CD14-positive monocyte (primary cell): ENCODE measurements around the gene FCHO1. TPM values are rescaled to one million over a fixed set of nuclear protein-coding genes. Genes with fewer than 3 reads are reported as not detected.

Experiments
- DNase-seq, 3 donors: peaks; one replicate each; pipeline ENCODE4 v3.0.0-alpha.2; 2011 to 2022
- H2AFZ ChIP-seq: 2 replicates; pipeline ENCODE4 v1.6.0; 2012; ENCODE audit warnings: mild to moderate bottlenecking, low read depth, low read length, inconsistent platforms; ENCODE audit not compliant: insufficient read depth, poor library complexity, severe bottlenecking
- H3K27ac ChIP-seq, 2 donors: 1 replicate in 1 of 2; 2 replicates in 1 of 2; pipeline ENCODE4 v1.5.1; 2012 to 2013; ENCODE audit warnings: low read length in 2 of 2, control low read depth in 1 of 2, inconsistent platforms in 1 of 2, low read depth in 1 of 2, mild to moderate bottlenecking in 1 of 2
- H3K27me3 ChIP-seq, 2 donors: one replicate each; pipeline versions ENCODE4 v1.6.0 to v1.6.1; 2011 to 2013; ENCODE audit warnings: low read length in 2 of 2; ENCODE audit not compliant: control insufficient read depth in 2 of 2, insufficient read depth in 2 of 2
- H3K36me3 ChIP-seq, 2 donors: replicated peaks in 1 of 2; 1 replicate in 1 of 2; 2 replicates in 1 of 2; pipeline versions ENCODE4 v1.5.1 to v1.6.1; 2012 to 2013; ENCODE audit warnings: low read length in 2 of 2, control low read depth in 1 of 2, inconsistent platforms in 1 of 2, mild to moderate bottlenecking in 1 of 2; ENCODE audit not compliant: insufficient read depth in 2 of 2, control insufficient read depth in 1 of 2
- H3K4me1 ChIP-seq, 2 donors: 1 replicate in 1 of 2; 2 replicates in 1 of 2; pipeline versions ENCODE4 v1.5.1 to v1.6.1; 2012 to 2013; ENCODE audit warnings: low read length in 2 of 2, control low read depth in 1 of 2, inconsistent platforms in 1 of 2, mild to moderate bottlenecking in 1 of 2, moderate library complexity in 1 of 2; ENCODE audit not compliant: insufficient read depth in 2 of 2, control insufficient read depth in 1 of 2
- H3K4me2 ChIP-seq: replicated peaks from 2 replicates; pipeline ENCODE3; 2012; ENCODE audit warnings: low read length, moderate library complexity, mild to moderate bottlenecking; ENCODE audit not compliant: poor library complexity, severe bottlenecking; ENCODE audit errors: extremely low read depth
- H3K4me3 ChIP-seq, 3 experiments: fragments of 200-600 bp in 1 of 3; sonication (generic) in 1 of 3; replicated peaks in 1 of 3; 1 replicate in 2 of 3; 2 replicates in 1 of 3; pipeline ENCODE4 v1.5.1; 2011 to 2013; ENCODE audit warnings: low read length in 3 of 3, mild to moderate bottlenecking in 3 of 3, control low read depth in 2 of 3, low read depth in 2 of 3, inconsistent platforms in 1 of 3, moderate library complexity in 1 of 3
- H3K79me2 ChIP-seq: 2 replicates; pipeline ENCODE4 v1.6.0; 2012; ENCODE audit warnings: mild to moderate bottlenecking, control low read depth, inconsistent platforms, low read length, moderate library complexity; ENCODE audit not compliant: insufficient read depth
- H3K9ac ChIP-seq: 2 replicates; pipeline ENCODE4 v1.6.0; 2017; ENCODE audit warnings: low read length, mild to moderate bottlenecking; ENCODE audit not compliant: insufficient read depth, poor library complexity, severe bottlenecking
- H3K9me3 ChIP-seq, 2 donors: replicated peaks in 1 of 2; 1 replicate in 1 of 2; 2 replicates in 1 of 2; pipeline versions ENCODE4 v1.5.1 to v1.6.1; 2012 to 2013; ENCODE audit warnings: low read length in 2 of 2, control low read depth in 1 of 2; ENCODE audit not compliant: control insufficient read depth in 1 of 2, insufficient read depth in 1 of 2
- H4K20me1 ChIP-seq: 2 replicates; pipeline ENCODE4 v1.6.0; 2012; ENCODE audit warnings: mild to moderate bottlenecking, low read length, control low read depth, moderate library complexity; ENCODE audit not compliant: insufficient read depth
- H3K27ac Mint-ChIP-seq, 7 donors: one replicate each; pipeline ENCODE4 v1.8.0; 2020; ENCODE audit warnings: mild to moderate bottlenecking in 7 of 7, mixed read lengths in 7 of 7, moderate library complexity in 6 of 7, inconsistent platforms in 2 of 7
- H3K27me3 Mint-ChIP-seq, 3 donors: one replicate each; pipeline ENCODE4 v1.8.0; 2021 to 2022; ENCODE audit warnings: low read depth in 3 of 3, mild to moderate bottlenecking in 3 of 3, mixed read lengths in 3 of 3, moderate library complexity in 3 of 3, inconsistent platforms in 1 of 3
- H3K36me3 Mint-ChIP-seq, 2 donors: one replicate each; pipeline ENCODE4 v1.8.0; 2020; ENCODE audit warnings: mixed read lengths in 2 of 2, inconsistent platforms in 1 of 2, mild to moderate bottlenecking in 1 of 2
- H3K4me1 Mint-ChIP-seq: one replicate; pipeline ENCODE4 v1.8.0; 2020; ENCODE audit warnings: mild to moderate bottlenecking, mixed read lengths
- H3K4me3 Mint-ChIP-seq, 2 donors: one replicate each; pipeline ENCODE4 v1.8.0; 2020; ENCODE audit warnings: mild to moderate bottlenecking in 2 of 2, mixed read lengths in 2 of 2, moderate library complexity in 1 of 2
- H3K9me3 Mint-ChIP-seq, 7 donors: one replicate each; pipeline ENCODE4 v1.8.0; 2020 to 2022; ENCODE audit warnings: mixed read lengths in 7 of 7, mild to moderate bottlenecking in 6 of 7, moderate library complexity in 6 of 7, inconsistent platforms in 2 of 7
- WGBS: methylation state at CpG from one replicate; pipeline ENCODE4 v1.1.5; 2013; ENCODE audit warnings: missing lambda C conversion rate; ENCODE audit not compliant: insufficient coverage; 5-methylcytosine and 5-hydroxymethylcytosine counted together
- intact Hi-C, 2 donors: fragments of 100-400 bp; cut with micrococcal nuclease; formaldehyde crosslinking; loops; one replicate each; pipeline versions ENCODE4 v1.15.0 to v1.15.1; 2023
- polyA plus RNA-seq, 3 donors: library from polyadenylated mRNA; depleted of rRNA in 1 of 3; unstranded in 2 of 3; stranded (reverse) in 1 of 3; fragments of 300-500 nt in 2 of 3; fragments of >200 nt in 1 of 3; fragmentation: Illumina TruSeq in 2 of 3; gene quantifications; 1 replicate in 2 of 3; 2 replicates in 1 of 3; pipeline ENCODE4 v1.2.3, GENCODE V29; 2012 to 2021
- TF ChIP-seq, protein P1 (sequence below): fragments of 200-600 bp; IDR thresholded peaks from one replicate; pipeline ENCODE4 v1.8.0; 2022; ENCODE audit warnings: antibody characterized with exemption, mild to moderate bottlenecking

Gene FCHO1
- polyA plus RNA-seq, 3 donors = 11.4 to 32.0 (median 13.4) TPM

DNA sequence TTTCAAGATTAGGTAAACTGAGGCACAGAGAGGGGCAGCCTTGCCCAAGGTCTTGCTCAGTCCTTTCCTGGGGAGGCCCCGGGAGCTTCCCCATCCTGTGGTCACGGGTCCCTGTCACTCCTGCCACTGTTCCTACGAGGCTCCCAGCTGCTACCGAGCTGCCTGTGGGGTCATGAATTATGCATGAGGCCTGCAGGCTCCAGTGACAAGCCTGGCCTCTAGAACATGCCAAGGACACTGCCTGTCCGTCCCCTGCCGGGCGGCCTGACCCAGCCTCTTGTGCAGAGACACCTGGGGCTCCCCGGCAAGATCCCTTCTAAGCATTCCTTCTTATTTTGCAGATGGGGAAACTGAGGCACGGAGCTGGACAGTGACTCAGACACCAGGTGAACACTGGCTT, 2.7 kb downstream of the FCHO1 start:
- no peak for DNase-seq
- peak overlapping the region; percentile 65 to 76 for H3K27ac ChIP-seq
- Mint-ChIP-seq H3K27me3 (peaks cover 0 to 2% (median 1%) of the 10 kb centered on the region in 3 donors), H3K36me3 (peaks cover 34 to 51% of the 10 kb centered on the region in 2 donors), H3K4me1 (peaks cover 58% of the 10 kb centered on the region), H3K4me3 (no peak overlapping the region), H3K27ac (peak overlapping the region; percentile 18 to 93 (median 90)), H3K9me3 (no peaks in the 10 kb centered on the region)
- peaks cover 64 to 72% of the 10 kb centered on the region in 2 donors for H3K4me1 ChIP-seq
- H3K4me2 ChIP-seq = peak overlapping the region; percentile 28
- H3K79me2 ChIP-seq = peaks cover 56% of the 10 kb centered on the region
- H3K9me3 ChIP-seq = no peaks in the 10 kb centered on the region
- H2AFZ ChIP-seq = no peak overlapping the region
- H4K20me1 ChIP-seq = peaks cover 8% of the 10 kb centered on the region
- no peak overlapping the region for H3K9ac ChIP-seq
- no peaks in the 10 kb centered on the region for H3K27me3 ChIP-seq
- WGBS = 53% methylated on average over 9 of the region's 9 CpGs
- H3K36me3 ChIP-seq = peaks cover 17 to 38% of the 10 kb centered on the region in 2 donors
- peak overlapping the region in 1 of 3 experiments; percentile 1 for H3K4me3 ChIP-seq
- TF ChIP-seq, protein P1, sequence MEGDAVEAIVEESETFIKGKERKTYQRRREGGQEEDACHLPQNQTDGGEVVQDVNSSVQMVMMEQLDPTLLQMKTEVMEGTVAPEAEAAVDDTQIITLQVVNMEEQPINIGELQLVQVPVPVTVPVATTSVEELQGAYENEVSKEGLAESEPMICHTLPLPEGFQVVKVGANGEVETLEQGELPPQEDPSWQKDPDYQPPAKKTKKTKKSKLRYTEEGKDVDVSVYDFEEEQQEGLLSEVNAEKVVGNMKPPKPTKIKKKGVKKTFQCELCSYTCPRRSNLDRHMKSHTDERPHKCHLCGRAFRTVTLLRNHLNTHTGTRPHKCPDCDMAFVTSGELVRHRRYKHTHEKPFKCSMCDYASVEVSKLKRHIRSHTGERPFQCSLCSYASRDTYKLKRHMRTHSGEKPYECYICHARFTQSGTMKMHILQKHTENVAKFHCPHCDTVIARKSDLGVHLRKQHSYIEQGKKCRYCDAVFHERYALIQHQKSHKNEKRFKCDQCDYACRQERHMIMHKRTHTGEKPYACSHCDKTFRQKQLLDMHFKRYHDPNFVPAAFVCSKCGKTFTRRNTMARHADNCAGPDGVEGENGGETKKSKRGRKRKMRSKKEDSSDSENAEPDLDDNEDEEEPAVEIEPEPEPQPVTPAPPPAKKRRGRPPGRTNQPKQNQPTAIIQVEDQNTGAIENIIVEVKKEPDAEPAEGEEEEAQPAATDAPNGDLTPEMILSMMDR = no peak
- intact Hi-C loops = no loop called here

DNA sequence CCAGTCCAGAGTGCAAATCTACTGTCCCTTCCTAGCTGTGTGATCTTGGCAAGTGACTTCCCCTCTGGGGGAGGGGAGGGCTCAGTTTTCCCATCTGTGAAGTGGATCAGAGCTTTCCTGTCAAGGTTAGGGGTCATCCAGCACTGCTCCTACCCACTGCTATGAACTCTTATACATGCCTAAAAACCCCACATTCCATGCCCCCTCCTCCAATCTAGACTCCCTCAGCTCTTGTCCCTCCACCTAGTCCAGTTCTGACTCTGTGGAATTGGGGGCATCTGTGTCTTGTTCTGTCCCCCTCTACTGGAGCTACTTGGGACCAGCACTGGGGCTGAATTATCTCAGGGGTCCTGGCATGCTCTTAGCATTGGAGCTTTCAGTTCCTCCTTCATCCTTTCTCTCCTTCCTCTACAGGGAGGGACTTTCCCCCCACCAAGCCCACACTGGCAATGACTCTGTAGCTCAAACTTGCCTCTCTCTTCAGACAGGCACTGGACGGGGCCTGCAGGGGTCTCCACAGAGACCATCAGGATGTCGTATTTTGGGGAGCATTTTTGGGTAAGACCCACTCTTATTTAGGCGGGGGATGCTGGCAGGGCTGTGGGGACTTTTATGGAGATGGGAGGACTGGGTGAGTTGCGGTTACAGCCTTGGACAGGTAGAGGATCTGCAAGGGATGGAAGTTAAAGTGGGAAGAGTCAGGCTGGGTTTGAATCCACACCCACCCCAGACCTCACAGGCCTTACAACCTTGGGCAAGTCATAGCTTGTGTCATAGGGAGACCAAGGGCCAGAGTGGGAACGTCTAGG, 3.6 kb downstream of the FCHO1 start:
- H3K27ac ChIP-seq = peak overlapping the region; percentile 65 to 76
- intact Hi-C loops = no loop called here
- peaks cover 39 to 58% of the 10 kb centered on the region in 2 donors for H3K36me3 Mint-ChIP-seq

More for the DNA sequence above, 3.6 kb downstream of the FCHO1 start:
- TF ChIP-seq, protein P1 = no peak
- H3K9ac ChIP-seq = peak overlapping the region; percentile 18
- Mint-ChIP-seq H3K27ac (peak overlapping the region; percentile 83 to 93 (median 91)), H3K9me3 (no peaks in the 10 kb centered on the region), H3K4me1 (peaks cover 51% of the 10 kb centered on the region), H3K27me3 (peaks cover 0 to 2% (median 1%) of the 10 kb centered on the region in 3 donors), H3K4me3 (peak overlapping the region; percentile 44 to 77)
- 37% methylated on average over 4 of the region's 5 CpGs for WGBS
- no peaks in the 10 kb centered on the region for H3K27me3 ChIP-seq
- no peaks in the 10 kb centered on the region for H3K9me3 ChIP-seq
- no peak overlapping the region for H2AFZ ChIP-seq
- peak in 2 of 3 donors; percentile 78 to 83 for DNase-seq
- H3K79me2 ChIP-seq = peaks cover 49% of the 10 kb centered on the region
- peaks cover 20 to 47% of the 10 kb centered on the region in 2 donors for H3K36me3 ChIP-seq
- peak overlapping the region; percentile 28 for H3K4me2 ChIP-seq
- H3K4me1 ChIP-seq = peaks cover 55 to 63% of the 10 kb centered on the region in 2 donors
- peak overlapping the region in 1 of 3 experiments; percentile 30 for H3K4me3 ChIP-seq
- peaks cover 8% of the 10 kb centered on the region for H4K20me1 ChIP-seq
